Measurements from ENCODE around the gene PCSK6. TPM values are rescaled to one million over a fixed set of nuclear protein-coding genes. Genes with fewer than 3 reads are reported as not detected.

Gene PCSK6
- total RNA-seq = 4.3 and 10.7 TPM in 2 replicates

GRCh38 chr15:101489599-101490407, at the start of gene PCSK6:
Gene PCSK6, minus strand, starts transcription at chr15:101489707. Its CDS starts 37 bp downstream, at chr15:101489670.

GRCh38 chr15:101294731-101295606, 194.5 kb downstream of the PCSK6 start, which contains the start of gene SNRPA1:
Gene SNRPA1, minus strand, starts transcription at chr15:101295248. Its CDS starts 70 bp downstream, at chr15:101295178.

GRCh38 chr15:101277038-101277822, 212.3 kb downstream of the PCSK6 start, which contains the start of gene SELENOS:
Gene SELENOS, minus strand, starts transcription at chr15:101277485. Its CDS starts 68 bp downstream, at chr15:101277417.

Other genes with a start within 250 kb of the PCSK6 start
- 27.6 and 42.9 TPM in 2 replicates for gene CHSY1, start 237.7 kb downstream of the PCSK6 start, total RNA-seq
- 58.1 and 97.4 TPM in 2 replicates for gene SELENOS, start 212.2 kb downstream of the PCSK6 start, total RNA-seq
- gene SNRPA1, start 194.5 kb downstream of the PCSK6 start, total RNA-seq = 23.9 and 27.4 TPM in 2 replicates
- 22.0 and 35.5 TPM in 2 replicates for gene TM2D3, start 162.7 kb upstream of the PCSK6 start, total RNA-seq
- 5.1 and 7.1 TPM in 2 replicates for gene TARS3, start 234.8 kb upstream of the PCSK6 start, total RNA-seq

Measured in pericardium fibroblast (primary cell).